Subcutaneous abdominal adipose tissue (tissue), 5 donors: ENCODE results near the gene FREM2.

Experiments
- H3K27ac ChIP-seq: one replicate; pipeline ENCODE4 v1.7.0; 2013; ENCODE audit warnings: low read depth, mild to moderate bottlenecking, inconsistent platforms, low read length, moderate library complexity
- H3K27me3 ChIP-seq, 5 donors: one replicate each; pipeline ENCODE4 v1.7.0; 2013; ENCODE audit warnings: low read length in 5 of 5, inconsistent platforms in 1 of 5; ENCODE audit not compliant: control insufficient read depth in 5 of 5, insufficient read depth in 4 of 5
- H3K36me3 ChIP-seq, 5 donors: one replicate each; pipeline ENCODE4 v1.7.0; 2013; ENCODE audit warnings: low read length in 5 of 5; ENCODE audit not compliant: control insufficient read depth in 5 of 5, insufficient read depth in 5 of 5
- H3K4me1 ChIP-seq, 5 donors: one replicate each; pipeline ENCODE4 v1.7.0; 2013; ENCODE audit warnings: low read length in 5 of 5, mild to moderate bottlenecking in 3 of 5, moderate library complexity in 1 of 5; ENCODE audit not compliant: control insufficient read depth in 5 of 5, insufficient read depth in 5 of 5
- H3K4me3 ChIP-seq, 5 donors: one replicate each; pipeline ENCODE4 v1.7.0; 2013; ENCODE audit warnings: low read length in 5 of 5, low read depth in 1 of 5
- H3K9ac ChIP-seq, 5 donors: one replicate each; pipeline ENCODE4 v1.7.0; 2013; ENCODE audit warnings: low read length in 5 of 5, mild to moderate bottlenecking in 4 of 5, moderate library complexity in 3 of 5
- H3K9me3 ChIP-seq, 5 donors: one replicate each; pipeline ENCODE4 v1.7.0; 2013; ENCODE audit warnings: low read length in 5 of 5; ENCODE audit not compliant: control insufficient read depth in 5 of 5
- donor health status: healthy.
- donor health status: healthy.
- donor health status: healthy.
- donor health status: healthy.
- donor health status: healthy.

FREM2 gene

GRCh38 chr13:38700051-38700450, 13.2 kb downstream of the FREM2 start:
- no peaks in the 10 kb centered on the region for H3K9me3 ChIP-seq
- H3K9ac ChIP-seq = no peak overlapping the region
- H3K4me3 ChIP-seq = no peak overlapping the region
- H3K4me1 ChIP-seq = no peaks in the 10 kb centered on the region
- no peak overlapping the region for H3K27ac ChIP-seq
- no peaks in the 10 kb centered on the region for H3K27me3 ChIP-seq
- H3K36me3 ChIP-seq = no peaks in the 10 kb centered on the region

- H3K27me3 ChIP-seq = no peaks in the 10 kb centered on the region
- H3K36me3 ChIP-seq = no peaks in the 10 kb centered on the region
- no peaks in the 10 kb centered on the region for H3K9me3 ChIP-seq
- H3K9ac ChIP-seq = no peak overlapping the region
- H3K27ac ChIP-seq = no peak overlapping the region
- no peak overlapping the region for H3K4me3 ChIP-seq
- no peaks in the 10 kb centered on the region for H3K4me1 ChIP-seq
Measured at GRCh38 chr13:38702669-38703068, 15.8 kb downstream of the FREM2 start.

- Histone ChIP-seq H3K27me3 (no peaks in the 10 kb centered on the region), H3K27ac (no peak overlapping the region), H3K4me1 (no peaks in the 10 kb centered on the region), H3K9me3 (no peaks in the 10 kb centered on the region), H3K9ac (no peak overlapping the region), H3K36me3 (no peaks in the 10 kb centered on the region), H3K4me3 (no peak overlapping the region)
Measured at GRCh38 chr13:38703255-38703654, 16.4 kb downstream of the FREM2 start.

- H3K9ac ChIP-seq = no peak overlapping the region
- H3K4me1 ChIP-seq = no peaks in the 10 kb centered on the region
Measured at GRCh38 chr13:38705365-38705764, 18.5 kb downstream of the FREM2 start.

GRCh38 chr13:38707460-38707859, 20.6 kb downstream of the FREM2 start:
- H3K4me3 ChIP-seq = no peak overlapping the region

More at GRCh38 chr13:38705365-38705764, 18.5 kb downstream of the FREM2 start:
- peaks cover 0 to 3% (median 0%) of the 10 kb centered on the region in 5 donors for H3K27me3 ChIP-seq
- H3K36me3 ChIP-seq = no peaks in the 10 kb centered on the region
- no peak overlapping the region for H3K27ac ChIP-seq
- no peak overlapping the region for H3K4me3 ChIP-seq
- H3K9me3 ChIP-seq = no peaks in the 10 kb centered on the region

GRCh38 chr13:38713046-38713445, 26.2 kb downstream of the FREM2 start:
- no peak overlapping the region for H3K27ac ChIP-seq
- H3K4me1 ChIP-seq = no peaks in the 10 kb centered on the region
- H3K4me3 ChIP-seq = no peak overlapping the region
- H3K27me3 ChIP-seq = peaks cover 0 to 3% (median 0%) of the 10 kb centered on the region in 5 donors
- H3K36me3 ChIP-seq = no peaks in the 10 kb centered on the region
- H3K9me3 ChIP-seq = no peaks in the 10 kb centered on the region
- no peak overlapping the region for H3K9ac ChIP-seq

More at GRCh38 chr13:38707460-38707859, 20.6 kb downstream of the FREM2 start:
- Histone ChIP-seq H3K9me3 (no peaks in the 10 kb centered on the region), H3K27me3 (peaks cover 0 to 3% (median 0%) of the 10 kb centered on the region in 5 donors), H3K36me3 (no peaks in the 10 kb centered on the region), H3K27ac (no peak overlapping the region), H3K9ac (no peak overlapping the region), H3K4me1 (no peaks in the 10 kb centered on the region)

- Histone ChIP-seq H3K4me1 (no peaks in the 10 kb centered on the region), H3K36me3 (no peaks in the 10 kb centered on the region), H3K9me3 (no peaks in the 10 kb centered on the region)
Measured at GRCh38 chr13:38718374-38718773, 31.5 kb downstream of the FREM2 start.

GRCh38 chr13:38730332-38730731, 43.5 kb downstream of the FREM2 start:
- Histone ChIP-seq H3K4me3 (no peak overlapping the region), H3K9ac (no peak overlapping the region), H3K27ac (no peak overlapping the region), H3K4me1 (no peaks in the 10 kb centered on the region), H3K27me3 (no peaks in the 10 kb centered on the region), H3K36me3 (no peaks in the 10 kb centered on the region), H3K9me3 (no peaks in the 10 kb centered on the region)

More at GRCh38 chr13:38718374-38718773, 31.5 kb downstream of the FREM2 start:
- no peak overlapping the region for H3K4me3 ChIP-seq
- no peak overlapping the region for H3K27ac ChIP-seq
- no peak overlapping the region for H3K9ac ChIP-seq
- H3K27me3 ChIP-seq = no peaks in the 10 kb centered on the region

- Histone ChIP-seq H3K9ac (no peak overlapping the region), H3K4me1 (no peaks in the 10 kb centered on the region), H3K27ac (no peak overlapping the region), H3K4me3 (no peak overlapping the region), H3K27me3 (no peaks in the 10 kb centered on the region), H3K9me3 (no peaks in the 10 kb centered on the region), H3K36me3 (no peaks in the 10 kb centered on the region)
Measured at GRCh38 chr13:38733146-38733545, 46.3 kb downstream of the FREM2 start.

GRCh38 chr13:38735665-38736440, 49.0 kb downstream of the FREM2 start:
- Histone ChIP-seq H3K4me1 (no peaks in the 10 kb centered on the region), H3K4me3 (no peak overlapping the region), H3K9ac (no peak overlapping the region), H3K9me3 (no peaks in the 10 kb centered on the region), H3K27me3 (no peaks in the 10 kb centered on the region), H3K27ac (no peak overlapping the region), H3K36me3 (no peaks in the 10 kb centered on the region)
